ENCODE results near the gene GDPD5.

The GDPD5 gene

DNA sequence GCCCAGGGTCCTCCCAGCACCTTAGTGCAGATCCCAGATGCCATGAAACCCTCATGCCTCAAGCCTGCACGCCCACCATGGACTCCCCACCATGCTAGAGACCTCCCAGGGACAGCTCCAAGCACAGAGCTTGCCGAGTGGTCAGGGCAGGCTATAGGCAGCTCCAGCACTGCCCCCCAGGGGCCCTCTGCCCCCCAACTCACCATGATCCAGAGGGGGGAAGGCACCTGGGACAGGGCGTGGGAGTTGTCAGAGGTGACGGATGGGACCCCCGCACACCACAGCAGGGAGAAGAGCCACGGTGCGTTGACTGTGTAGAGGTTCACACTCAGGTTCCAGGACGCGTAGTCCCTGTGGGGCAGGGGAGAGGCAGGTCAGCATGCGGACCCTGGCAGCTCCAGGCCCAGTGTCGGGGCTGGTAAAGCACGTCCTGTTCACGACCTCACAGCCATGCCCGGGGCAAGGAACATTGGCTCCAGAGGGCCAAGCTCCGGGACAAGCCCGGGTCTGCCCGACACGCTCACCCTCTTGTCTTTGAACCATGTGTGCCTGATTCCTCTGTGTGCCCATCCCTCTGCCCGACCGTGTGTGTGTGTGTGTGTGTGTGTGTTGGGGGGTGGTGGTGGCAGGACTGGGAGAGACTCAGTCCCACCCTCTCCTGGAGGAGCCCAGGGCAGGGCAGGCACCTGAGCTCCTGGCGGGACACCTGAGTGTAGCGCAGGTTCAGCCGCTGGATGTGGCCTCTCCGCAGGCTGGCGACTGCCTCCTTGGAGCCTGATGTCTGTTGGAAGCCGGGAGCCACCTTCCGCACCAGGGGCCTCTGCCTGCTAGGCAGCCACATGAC, 84.6 kb downstream of the GDPD5 start:
- no peak overlapping the region for H3K9ac ChIP-seq (ENCODE audit: low read depth, low read length)
- no peak overlapping the region for H3K4me3 ChIP-seq (ENCODE audit: low read depth in 1 of 2, low read length in 2 of 2)
- DNase-seq, result no peak
- H3K79me2 ChIP-seq (ENCODE audit: insufficient read depth, low read length), result no peaks in the 10 kb centered on the region
- H4K20me1 ChIP-seq (ENCODE audit: insufficient read depth, low read length), result no peaks in the 10 kb centered on the region; the same call in 1 of the 2 replicates
- no peak for ATAC-seq (ENCODE audit: insufficient read depth, low read depth)
- H2AFZ ChIP-seq (ENCODE audit: low read depth, low read length), result no peak overlapping the region
- no peaks in the 10 kb centered on the region for H3K9me3 ChIP-seq (ENCODE audit: insufficient read depth, low read length, severe bottlenecking)
- H3K4me1 ChIP-seq (ENCODE audit: insufficient read depth, low read length), result no peaks in the 10 kb centered on the region
- no peak overlapping the region for H3K4me2 ChIP-seq (ENCODE audit: insufficient read depth, low read length)
- TF ChIP-seq, protein P1, sequence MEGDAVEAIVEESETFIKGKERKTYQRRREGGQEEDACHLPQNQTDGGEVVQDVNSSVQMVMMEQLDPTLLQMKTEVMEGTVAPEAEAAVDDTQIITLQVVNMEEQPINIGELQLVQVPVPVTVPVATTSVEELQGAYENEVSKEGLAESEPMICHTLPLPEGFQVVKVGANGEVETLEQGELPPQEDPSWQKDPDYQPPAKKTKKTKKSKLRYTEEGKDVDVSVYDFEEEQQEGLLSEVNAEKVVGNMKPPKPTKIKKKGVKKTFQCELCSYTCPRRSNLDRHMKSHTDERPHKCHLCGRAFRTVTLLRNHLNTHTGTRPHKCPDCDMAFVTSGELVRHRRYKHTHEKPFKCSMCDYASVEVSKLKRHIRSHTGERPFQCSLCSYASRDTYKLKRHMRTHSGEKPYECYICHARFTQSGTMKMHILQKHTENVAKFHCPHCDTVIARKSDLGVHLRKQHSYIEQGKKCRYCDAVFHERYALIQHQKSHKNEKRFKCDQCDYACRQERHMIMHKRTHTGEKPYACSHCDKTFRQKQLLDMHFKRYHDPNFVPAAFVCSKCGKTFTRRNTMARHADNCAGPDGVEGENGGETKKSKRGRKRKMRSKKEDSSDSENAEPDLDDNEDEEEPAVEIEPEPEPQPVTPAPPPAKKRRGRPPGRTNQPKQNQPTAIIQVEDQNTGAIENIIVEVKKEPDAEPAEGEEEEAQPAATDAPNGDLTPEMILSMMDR (IDR thresholded peaks at IDR 0.05; ENCODE audit: borderline replicate concordance, extremely low read depth, low read length, poor library complexity, severe bottlenecking), result no peak
- TF ChIP-seq EZH2 (IDR thresholded peaks at IDR 0.05; ENCODE audit: borderline replicate concordance, low read depth, low read length, severe bottlenecking), result no peak
- no peaks in the 10 kb centered on the region for H3K36me3 ChIP-seq (ENCODE audit: insufficient read depth, low read length)
- H3K27me3 ChIP-seq (ENCODE audit: insufficient read depth, low read length, poor library complexity), result no peaks in the 10 kb centered on the region
- H3K27ac ChIP-seq (ENCODE audit: low read length), result no peak overlapping the region

DNA sequence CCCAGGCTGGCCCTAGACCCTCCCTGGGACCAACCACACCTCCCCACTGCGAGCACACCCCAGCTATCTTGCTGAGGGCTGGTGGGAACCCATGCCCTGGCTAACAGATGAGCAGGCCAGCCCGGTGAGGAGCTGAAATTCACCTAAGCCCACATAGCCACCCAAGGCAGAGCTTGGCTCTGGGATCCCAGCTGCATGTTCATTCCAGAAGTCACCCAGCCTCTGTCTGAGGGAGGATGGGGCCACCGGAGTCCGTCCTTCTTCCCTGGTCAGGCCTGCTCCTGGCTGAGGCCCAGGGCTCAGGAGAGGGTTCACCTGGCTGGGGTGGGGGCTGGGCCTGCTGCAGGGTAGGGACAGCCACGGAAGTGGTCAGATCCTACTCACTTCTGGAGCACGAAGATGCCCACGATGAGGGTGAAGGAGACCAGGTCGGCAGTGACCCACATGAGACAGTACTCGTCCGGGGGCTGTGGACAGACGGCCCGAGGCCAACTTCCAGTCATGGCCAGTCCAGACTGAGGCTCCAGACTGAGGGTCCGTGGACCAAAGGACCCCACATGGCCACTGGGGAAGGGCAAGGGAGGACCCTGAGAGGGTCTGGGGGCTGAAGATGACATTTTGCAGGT, 86.1 kb downstream of the GDPD5 start:
- Histone ChIP-seq H3K79me2 (ENCODE audit: insufficient read depth, low read length) (no peaks in the 10 kb centered on the region), H3K9me3 (ENCODE audit: insufficient read depth, low read length, severe bottlenecking) (no peaks in the 10 kb centered on the region), H3K36me3 (ENCODE audit: insufficient read depth, low read length) (no peaks in the 10 kb centered on the region), H4K20me1 (ENCODE audit: insufficient read depth, low read length) (no peaks in the 10 kb centered on the region; the same call in 1 of the 2 replicates), H3K4me1 (ENCODE audit: insufficient read depth, low read length) (no peaks in the 10 kb centered on the region), H2AFZ (ENCODE audit: low read depth, low read length) (no peak overlapping the region), H3K9ac (ENCODE audit: low read depth, low read length) (no peak overlapping the region), H3K4me3 (ENCODE audit: low read depth in 1 of 2, low read length in 2 of 2) (no peak overlapping the region), H3K27me3 (ENCODE audit: insufficient read depth, low read length, poor library complexity) (no peaks in the 10 kb centered on the region), H3K4me2 (ENCODE audit: insufficient read depth, low read length) (no peak overlapping the region), H3K27ac (ENCODE audit: low read length) (no peak overlapping the region)
- ATAC-seq (ENCODE audit: insufficient read depth, low read depth) (no peak), DNase-seq (no peak)
- TF ChIP-seq, protein P1 (IDR thresholded peaks at IDR 0.05; ENCODE audit: borderline replicate concordance, extremely low read depth, low read length, poor library complexity, severe bottlenecking), result no peak
- TF ChIP-seq EZH2 (IDR thresholded peaks at IDR 0.05; ENCODE audit: borderline replicate concordance, low read depth, low read length, severe bottlenecking), result no peak

DNA sequence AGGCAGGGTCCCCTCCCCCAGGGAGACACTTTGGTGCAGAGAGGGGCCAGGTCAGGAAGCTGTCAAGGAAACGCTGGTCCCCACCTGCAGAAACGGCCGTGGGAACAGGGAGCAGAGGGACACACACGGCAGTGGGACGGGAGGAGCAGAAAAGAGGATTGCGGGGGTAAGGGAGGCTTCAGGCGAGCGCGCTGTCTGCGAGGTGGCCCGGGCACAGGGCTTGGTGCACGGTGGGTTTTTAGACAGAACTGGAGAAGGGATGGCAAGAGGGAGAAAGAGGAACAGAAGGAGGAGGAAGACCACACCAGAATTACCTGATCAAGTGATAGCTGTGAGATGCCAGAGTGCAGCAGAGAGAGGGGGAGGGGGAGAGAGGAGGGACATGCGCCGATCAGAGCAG, 86.7 kb downstream of the GDPD5 start:
- H3K79me2 ChIP-seq (ENCODE audit: insufficient read depth, low read length), result no peaks in the 10 kb centered on the region
- H3K9ac ChIP-seq (ENCODE audit: low read depth, low read length), result no peak overlapping the region
- H3K4me1 ChIP-seq (ENCODE audit: insufficient read depth, low read length), result no peaks in the 10 kb centered on the region
- ATAC-seq (ENCODE audit: insufficient read depth, low read depth), result no peak
- TF ChIP-seq, protein P1 (IDR thresholded peaks at IDR 0.05; ENCODE audit: borderline replicate concordance, extremely low read depth, low read length, poor library complexity, severe bottlenecking), result no peak
- no peak for TF ChIP-seq EZH2 (IDR thresholded peaks at IDR 0.05; ENCODE audit: borderline replicate concordance, low read depth, low read length, severe bottlenecking)
- no peak overlapping the region for H3K4me3 ChIP-seq (ENCODE audit: low read depth in 1 of 2, low read length in 2 of 2)
- H3K27ac ChIP-seq (ENCODE audit: low read length), result no peak overlapping the region
- no peaks in the 10 kb centered on the region for H3K36me3 ChIP-seq (ENCODE audit: insufficient read depth, low read length)
- H3K27me3 ChIP-seq (ENCODE audit: insufficient read depth, low read length, poor library complexity), result no peaks in the 10 kb centered on the region
- H4K20me1 ChIP-seq (ENCODE audit: insufficient read depth, low read length), result no peaks in the 10 kb centered on the region; the same call in 1 of the 2 replicates
- no peaks in the 10 kb centered on the region for H3K9me3 ChIP-seq (ENCODE audit: insufficient read depth, low read length, severe bottlenecking)
- H2AFZ ChIP-seq (ENCODE audit: low read depth, low read length), result no peak overlapping the region
- no peak overlapping the region for H3K4me2 ChIP-seq (ENCODE audit: insufficient read depth, low read length)
- DNase-seq, result no peak
